RWPE1 (cell line): ENCODE data around the gene TACR1.
A peak's percentile ranks its signal among the peaks of the same experiment; 100 is the strongest.

Experiments used
- CTCF ChIA-PET: fragments of 350-600 bp; sonication (Branson Sonifier 250); formaldehyde crosslinking; extraction: SDS; loops from one replicate; lab custom pipeline; 2021; lab: Yijun Ruan, JAX
- POLR2A ChIA-PET: fragments of 400-600 bp; formaldehyde crosslinking; extraction: SDS; loops from one replicate; lab custom pipeline; 2020; ENCODE audit warnings: antibody characterized with exemption; ENCODE audit not compliant: low non-redundant PET; lab: Yijun Ruan, JAX
- DNase-seq: peaks from one replicate; pipeline ENCODE4 v3.0.0; 2012; ENCODE audit warnings: low spot score
- H3K27ac ChIP-seq: fragments of 450-650 bp; 2 replicates; pipeline ENCODE4 v1.5.1; 2017
- TF ChIP-seq, protein P1 (sequence below): fragments of 450-650 bp; conservative IDR thresholded peaks from 2 replicates; pipeline ENCODE4 v1.5.1; 2017; ENCODE audit warnings: low read depth, mild to moderate bottlenecking

The TACR1 gene

DNA sequence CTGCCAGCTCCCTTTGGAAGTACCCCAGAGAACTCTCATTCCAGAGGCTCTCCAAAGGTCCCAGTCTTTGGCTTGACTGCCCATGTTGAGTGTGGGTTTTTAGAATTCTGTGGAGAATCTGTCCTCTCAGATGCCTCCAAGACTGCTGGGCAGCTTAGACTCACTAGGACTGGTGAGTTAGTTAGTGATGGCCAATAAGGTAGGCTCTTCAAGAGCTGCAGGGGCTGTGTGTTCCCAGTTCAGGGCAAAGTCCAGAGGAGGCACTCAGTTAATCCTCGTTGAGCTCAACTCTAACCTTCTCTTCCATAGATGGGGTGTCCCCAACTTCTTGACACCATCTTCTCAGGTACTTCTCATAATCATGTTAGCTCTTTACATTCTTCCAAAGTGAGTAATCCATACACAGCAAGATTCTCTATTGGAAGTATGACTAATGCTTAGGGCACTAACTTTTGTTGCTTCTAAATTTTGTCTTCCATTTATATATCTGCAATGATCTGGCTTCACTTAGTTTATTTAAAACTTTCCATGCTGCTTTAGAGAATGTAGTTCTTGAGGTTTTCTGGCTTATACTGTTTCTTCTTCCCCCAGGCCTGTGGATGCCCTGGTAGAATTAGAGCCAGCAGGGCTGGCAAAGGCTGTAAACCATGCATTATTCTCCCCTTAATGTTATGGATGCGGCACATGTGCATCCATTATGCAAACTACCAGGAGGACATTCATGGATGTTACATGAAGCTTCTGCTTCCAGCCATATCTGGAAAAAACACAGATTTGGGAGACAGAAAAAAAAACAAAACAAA, 151.9 kb downstream of the TACR1 start:
- TF ChIP-seq, protein P1, sequence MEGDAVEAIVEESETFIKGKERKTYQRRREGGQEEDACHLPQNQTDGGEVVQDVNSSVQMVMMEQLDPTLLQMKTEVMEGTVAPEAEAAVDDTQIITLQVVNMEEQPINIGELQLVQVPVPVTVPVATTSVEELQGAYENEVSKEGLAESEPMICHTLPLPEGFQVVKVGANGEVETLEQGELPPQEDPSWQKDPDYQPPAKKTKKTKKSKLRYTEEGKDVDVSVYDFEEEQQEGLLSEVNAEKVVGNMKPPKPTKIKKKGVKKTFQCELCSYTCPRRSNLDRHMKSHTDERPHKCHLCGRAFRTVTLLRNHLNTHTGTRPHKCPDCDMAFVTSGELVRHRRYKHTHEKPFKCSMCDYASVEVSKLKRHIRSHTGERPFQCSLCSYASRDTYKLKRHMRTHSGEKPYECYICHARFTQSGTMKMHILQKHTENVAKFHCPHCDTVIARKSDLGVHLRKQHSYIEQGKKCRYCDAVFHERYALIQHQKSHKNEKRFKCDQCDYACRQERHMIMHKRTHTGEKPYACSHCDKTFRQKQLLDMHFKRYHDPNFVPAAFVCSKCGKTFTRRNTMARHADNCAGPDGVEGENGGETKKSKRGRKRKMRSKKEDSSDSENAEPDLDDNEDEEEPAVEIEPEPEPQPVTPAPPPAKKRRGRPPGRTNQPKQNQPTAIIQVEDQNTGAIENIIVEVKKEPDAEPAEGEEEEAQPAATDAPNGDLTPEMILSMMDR: no peak
- DNase-seq: peak; percentile 42
- ChIA-PET POLR2A (no interaction called here), CTCF (interaction anchor here (0.6 to 0.8 kb wide), 3 partner anchors 52 to 539 kb away, joined by 3 to 5 read pairs (median 3); no protein-coding TSS in a partner anchor)
- no peak overlapping the region for H3K27ac ChIP-seq

DNA sequence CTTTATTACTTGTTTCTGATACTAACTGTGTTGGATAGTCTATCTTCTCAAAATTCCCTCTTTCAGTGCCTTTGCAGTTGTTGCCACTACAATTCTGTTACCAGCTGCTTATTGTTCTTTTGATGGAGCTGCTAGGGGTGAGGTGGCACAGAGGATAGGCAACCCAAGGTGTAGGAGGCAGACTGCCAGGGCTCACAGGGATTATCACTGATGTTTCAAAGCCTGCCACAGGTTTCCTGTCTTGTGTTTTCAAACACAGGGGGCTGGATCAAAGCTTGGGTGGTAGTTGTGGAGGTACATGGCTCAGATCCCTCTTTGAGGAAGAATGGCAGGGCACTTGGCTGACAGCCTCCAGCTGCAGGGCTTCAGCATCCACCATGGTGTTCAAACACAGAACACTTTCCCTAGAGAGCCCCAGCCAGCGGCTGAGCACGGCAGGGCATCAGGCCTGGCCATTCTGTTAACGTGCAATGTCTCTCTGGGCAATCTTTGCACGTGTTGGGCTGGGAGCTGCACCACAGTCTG, 153.7 kb downstream of the TACR1 start:
- CTCF ChIA-PET: no interaction called here
- no peak for DNase-seq
- TF ChIP-seq, protein P1: no peak
- no peak overlapping the region for H3K27ac ChIP-seq
- POLR2A ChIA-PET: no interaction called here

DNA sequence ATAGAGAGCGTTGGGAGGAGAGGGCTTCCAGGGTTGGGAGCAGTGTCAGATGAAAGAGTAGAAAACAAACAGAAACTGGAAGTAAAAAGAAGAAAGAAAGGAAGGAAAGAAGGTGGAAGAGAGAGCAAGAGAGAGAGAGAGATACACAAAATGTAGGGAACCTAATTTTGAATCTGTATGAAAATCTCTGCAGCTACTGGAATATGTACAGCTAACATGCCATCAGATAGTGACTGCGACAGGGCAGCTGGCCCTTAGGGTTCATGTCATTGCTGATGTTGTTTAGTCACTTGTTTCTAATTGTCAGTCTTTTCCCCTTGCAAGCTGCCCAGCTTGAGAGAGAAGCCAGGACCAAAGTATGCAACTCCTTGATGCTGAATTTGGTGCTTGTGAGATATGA, 155.0 kb downstream of the TACR1 start:
- POLR2A ChIA-PET: no interaction called here
- CTCF ChIA-PET: interaction anchor here (0.7 kb wide), 1 partner anchor 309 kb away, joined by 3 read pairs; no protein-coding TSS in a partner anchor
- TF ChIP-seq, protein P1: no peak
- no peak for DNase-seq
- no peak overlapping the region for H3K27ac ChIP-seq

DNA sequence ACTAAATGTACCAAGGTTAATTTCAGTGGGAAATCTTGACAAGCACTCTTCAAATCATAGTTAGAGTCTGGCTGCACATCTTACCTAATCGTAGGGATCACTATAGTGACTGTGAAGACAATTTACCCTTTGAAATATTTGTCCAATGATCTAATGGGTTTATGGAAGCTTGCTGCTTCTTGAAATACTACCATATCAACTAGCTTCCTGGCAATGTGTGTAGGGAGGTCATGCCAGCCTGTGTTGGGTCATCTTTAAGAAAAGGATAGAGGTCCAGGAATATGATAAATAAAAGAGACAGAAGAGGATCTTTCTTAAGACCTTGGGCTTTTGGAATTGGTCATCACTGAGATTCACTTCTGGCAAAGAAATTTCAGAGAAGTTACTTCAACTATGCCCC, 156.5 kb downstream of the TACR1 start:
- CTCF ChIA-PET: no interaction called here
- no peak overlapping the region for H3K27ac ChIP-seq
- DNase-seq: no peak
- TF ChIP-seq, protein P1: no peak
- POLR2A ChIA-PET: no interaction called here

DNA sequence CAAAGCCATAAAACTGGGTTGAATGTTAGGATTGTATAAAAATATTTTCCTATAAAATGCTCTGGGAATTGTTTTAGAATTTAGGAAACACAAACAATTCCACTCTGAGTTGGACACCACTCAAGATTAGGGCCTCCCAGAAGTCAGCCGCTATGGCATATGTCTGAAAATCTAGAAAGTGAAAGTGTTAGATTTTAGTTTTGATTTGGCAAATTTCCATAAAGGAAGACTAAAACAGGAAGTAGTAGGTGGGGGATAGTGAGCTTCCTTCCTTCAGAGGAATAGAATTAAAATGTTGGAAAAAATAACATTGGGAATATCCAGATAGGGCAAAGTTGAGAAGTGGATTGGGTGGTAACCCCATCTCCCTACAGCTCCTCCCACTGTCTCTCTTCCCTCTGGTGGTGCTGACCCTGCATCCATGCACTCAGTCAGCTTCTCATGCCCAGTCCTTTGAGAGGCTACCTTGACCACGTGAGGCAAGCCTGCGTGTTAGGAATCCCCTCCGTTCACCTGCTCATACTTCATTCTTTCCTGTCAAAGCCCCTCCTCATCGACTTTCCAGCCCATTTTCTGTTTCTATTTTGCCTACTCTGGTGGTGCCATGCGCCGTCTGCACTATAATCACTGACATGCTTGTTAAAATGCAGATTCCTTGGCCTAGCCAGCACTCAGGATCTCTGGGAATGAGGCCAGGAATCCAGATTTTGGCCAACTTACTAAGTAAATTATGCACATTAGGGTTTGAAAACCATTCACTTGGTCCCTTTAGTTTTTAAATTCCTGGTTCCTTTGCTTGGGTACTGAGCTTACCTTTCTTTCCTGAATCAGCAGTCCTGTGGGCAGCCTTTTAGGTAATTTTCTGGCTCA, 157.4 kb downstream of the TACR1 start:
- CTCF ChIA-PET: no interaction called here
- TF ChIP-seq, protein P1: no peak
- DNase-seq: no peak
- H3K27ac ChIP-seq: no peak overlapping the region
- POLR2A ChIA-PET: no interaction called here

DNA sequence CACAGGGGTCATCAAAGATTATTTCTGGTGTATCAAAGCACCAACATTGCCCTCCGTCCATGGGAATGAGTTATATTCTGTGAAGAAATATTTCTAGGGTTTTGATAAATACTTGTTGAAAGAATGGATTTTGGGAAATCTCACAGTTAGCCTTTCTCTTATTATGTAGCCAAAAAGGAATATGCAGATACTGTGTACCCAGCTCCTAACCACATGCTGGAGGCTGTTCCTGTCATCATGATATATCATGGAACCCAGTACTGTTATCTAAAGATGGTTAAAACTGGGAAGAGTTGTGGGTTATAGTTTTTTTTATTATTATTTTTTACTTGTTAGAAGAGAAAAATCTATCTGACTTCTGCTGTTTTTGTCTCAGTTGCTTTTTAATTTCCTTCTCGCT, 158.1 kb downstream of the TACR1 start:
- CTCF ChIA-PET: no interaction called here
- TF ChIP-seq, protein P1: no peak
- POLR2A ChIA-PET: no interaction called here
- no peak for DNase-seq
- H3K27ac ChIP-seq: no peak overlapping the region
